Measurements from ENCODE around the gene ZNF618.

Gene ZNF618

GRCh38 chr9:113926211-113926610 is 50.1 kb downstream of the ZNF618 start:
- TF ChIP-seq, protein P1, sequence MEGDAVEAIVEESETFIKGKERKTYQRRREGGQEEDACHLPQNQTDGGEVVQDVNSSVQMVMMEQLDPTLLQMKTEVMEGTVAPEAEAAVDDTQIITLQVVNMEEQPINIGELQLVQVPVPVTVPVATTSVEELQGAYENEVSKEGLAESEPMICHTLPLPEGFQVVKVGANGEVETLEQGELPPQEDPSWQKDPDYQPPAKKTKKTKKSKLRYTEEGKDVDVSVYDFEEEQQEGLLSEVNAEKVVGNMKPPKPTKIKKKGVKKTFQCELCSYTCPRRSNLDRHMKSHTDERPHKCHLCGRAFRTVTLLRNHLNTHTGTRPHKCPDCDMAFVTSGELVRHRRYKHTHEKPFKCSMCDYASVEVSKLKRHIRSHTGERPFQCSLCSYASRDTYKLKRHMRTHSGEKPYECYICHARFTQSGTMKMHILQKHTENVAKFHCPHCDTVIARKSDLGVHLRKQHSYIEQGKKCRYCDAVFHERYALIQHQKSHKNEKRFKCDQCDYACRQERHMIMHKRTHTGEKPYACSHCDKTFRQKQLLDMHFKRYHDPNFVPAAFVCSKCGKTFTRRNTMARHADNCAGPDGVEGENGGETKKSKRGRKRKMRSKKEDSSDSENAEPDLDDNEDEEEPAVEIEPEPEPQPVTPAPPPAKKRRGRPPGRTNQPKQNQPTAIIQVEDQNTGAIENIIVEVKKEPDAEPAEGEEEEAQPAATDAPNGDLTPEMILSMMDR (conservative IDR thresholded peaks at IDR 0.05; ENCODE audit: low read depth, low read length) = no peak
- H3K4me3 ChIP-seq (ENCODE audit: low read depth, low read length) = no peak overlapping the region
- no peak for DNase-seq (ENCODE audit: low read depth)

GRCh38 chr9:113927277-113927676 is 51.2 kb downstream of the ZNF618 start:
- DNase-seq (ENCODE audit: low read depth) = no peak
- TF ChIP-seq, protein P1 (conservative IDR thresholded peaks at IDR 0.05; ENCODE audit: low read depth, low read length) = no peak

DNA sequence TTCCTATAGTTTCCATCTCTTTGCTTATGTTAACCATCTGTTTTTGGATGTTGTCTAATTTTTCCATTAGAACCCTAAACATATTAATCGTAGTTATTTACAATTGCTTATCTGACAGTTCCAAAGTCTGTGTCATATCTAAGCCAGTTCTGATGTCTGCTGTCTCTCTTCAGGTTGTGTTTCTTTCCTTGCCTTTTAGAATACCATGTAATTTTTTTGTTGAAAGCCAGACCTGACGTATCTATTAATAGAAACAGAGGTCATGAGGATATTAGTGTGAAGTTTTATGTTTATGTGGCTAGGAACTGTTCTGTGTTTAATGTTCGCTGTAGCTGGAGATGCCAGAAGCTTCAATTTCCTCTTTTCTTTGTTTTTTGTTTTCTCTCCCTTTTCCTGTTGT is 52.2 kb downstream of the ZNF618 start:
- TF ChIP-seq, protein P1 (conservative IDR thresholded peaks at IDR 0.05; ENCODE audit: low read depth, low read length) = no peak
- no peak overlapping the region for H3K4me3 ChIP-seq (ENCODE audit: low read depth, low read length)
- DNase-seq (ENCODE audit: low read depth) = no peak

More at GRCh38 chr9:113927277-113927676, 51.2 kb downstream of the ZNF618 start:
- H3K4me3 ChIP-seq (ENCODE audit: low read depth, low read length) = no peak overlapping the region

- TF ChIP-seq, protein P1 (conservative IDR thresholded peaks at IDR 0.05; ENCODE audit: low read depth, low read length) = no peak
- no peak overlapping the region for H3K4me3 ChIP-seq (ENCODE audit: low read depth, low read length)
- DNase-seq (ENCODE audit: low read depth) = peak; percentile 80
These were observed 53.7 kb downstream of the ZNF618 start for GRCh38 chr9:113929634-113930389.

GRCh38 chr9:113930390-113930783 is 54.3 kb downstream of the ZNF618 start:
- H3K4me3 ChIP-seq (ENCODE audit: low read depth, low read length) = no peak overlapping the region
- TF ChIP-seq, protein P1 (conservative IDR thresholded peaks at IDR 0.05; ENCODE audit: low read depth, low read length) = no peak
- peak; percentile 28 for DNase-seq (ENCODE audit: low read depth)

- TF ChIP-seq, protein P1 (conservative IDR thresholded peaks at IDR 0.05; ENCODE audit: low read depth, low read length) = no peak
- no peak for DNase-seq (ENCODE audit: low read depth)
- H3K4me3 ChIP-seq (ENCODE audit: low read depth, low read length) = no peak overlapping the region
These were observed 55.0 kb downstream of the ZNF618 start for GRCh38 chr9:113931140-113931539.

GRCh38 chr9:113931777-113932176 is 55.7 kb downstream of the ZNF618 start:
- DNase-seq (ENCODE audit: low read depth) = no peak
- TF ChIP-seq, protein P1 (conservative IDR thresholded peaks at IDR 0.05; ENCODE audit: low read depth, low read length) = no peak
- H3K4me3 ChIP-seq (ENCODE audit: low read depth, low read length) = no peak overlapping the region

Measured in choroid plexus epithelial cell (primary cell).